Urinary bladder (tissue), 4 donors: ENCODE data around the gene POU6F1. TPM values are rescaled to one million over a fixed set of nuclear protein-coding genes. Genes with fewer than 3 reads are reported as not detected.
"Not testable (repeated sequence)": the region's sequence is repeated elsewhere in the genome, so short reads cannot be mapped to it uniquely, and the experiment has no call there.

Experiments used
- DNase-seq: peaks from one replicate; pipeline ENCODE4 v3.0.0-alpha.2; 2015; ENCODE audit errors: extremely low spot score
- H3K27ac ChIP-seq: one replicate; pipeline ENCODE4 v1.5.1; 2013; ENCODE audit warnings: low read depth, mild to moderate bottlenecking, moderate library complexity
- H3K36me3 ChIP-seq: one replicate; pipeline ENCODE4 v1.6.1; 2013; ENCODE audit warnings: mild to moderate bottlenecking, moderate library complexity; ENCODE audit not compliant: insufficient read depth
- H3K4me1 ChIP-seq: one replicate; pipeline ENCODE4 v1.6.1; 2013; ENCODE audit warnings: mild to moderate bottlenecking, moderate library complexity; ENCODE audit not compliant: insufficient read depth
- H3K4me3 ChIP-seq: one replicate; pipeline ENCODE4 v1.5.1; 2013; ENCODE audit warnings: low read depth, low read length
- WGBS: extraction: QIAGEN DNeasy Blood & Tissue Kit; methylation state at CpG from one replicate; pipeline ENCODE4 v1.1.7; 2013; 5-methylcytosine and 5-hydroxymethylcytosine counted together
- polyA plus RNA-seq: library from polyadenylated mRNA; stranded (reverse); fragments of 200-250 nt; gene quantifications from one replicate; pipeline ENCODE4 v1.2.3, GENCODE V29; 2013
- total RNA-seq: library from RNA; depleted of rRNA; stranded (reverse); fragments of >200 nt; gene quantifications from one replicate; pipeline ENCODE4 v1.2.3, GENCODE V29; 2014
- donor health status: healthy with polysubstance abuse.
- donor health status: healthy.

POU6F1 gene
- total and polyA plus RNA-seq, 2 donors = 4.3 to 10.6 TPM

- Histone ChIP-seq H3K36me3 (peaks cover 2% of the 10 kb centered on the region), H3K27ac (no peak overlapping the region), H3K4me3 (no peak overlapping the region), H3K4me1 (no peaks in the 10 kb centered on the region)
- no peak for DNase-seq
- WGBS = 88% methylated on average over 7 of the region's 7 CpGs
Measured at GRCh38 chr12:51242120-51242519, 24.3 kb upstream of the POU6F1 start.

GRCh38 chr12:51240971-51241370 is 23.1 kb upstream of the POU6F1 start:
- Histone ChIP-seq H3K27ac (no peak overlapping the region), H3K36me3 (peaks cover 2% of the 10 kb centered on the region), H3K4me1 (no peaks in the 10 kb centered on the region), H3K4me3 (no peak overlapping the region)
- 69% methylated on average over 2 of the region's 2 CpGs for WGBS
- no peak for DNase-seq

DNA sequence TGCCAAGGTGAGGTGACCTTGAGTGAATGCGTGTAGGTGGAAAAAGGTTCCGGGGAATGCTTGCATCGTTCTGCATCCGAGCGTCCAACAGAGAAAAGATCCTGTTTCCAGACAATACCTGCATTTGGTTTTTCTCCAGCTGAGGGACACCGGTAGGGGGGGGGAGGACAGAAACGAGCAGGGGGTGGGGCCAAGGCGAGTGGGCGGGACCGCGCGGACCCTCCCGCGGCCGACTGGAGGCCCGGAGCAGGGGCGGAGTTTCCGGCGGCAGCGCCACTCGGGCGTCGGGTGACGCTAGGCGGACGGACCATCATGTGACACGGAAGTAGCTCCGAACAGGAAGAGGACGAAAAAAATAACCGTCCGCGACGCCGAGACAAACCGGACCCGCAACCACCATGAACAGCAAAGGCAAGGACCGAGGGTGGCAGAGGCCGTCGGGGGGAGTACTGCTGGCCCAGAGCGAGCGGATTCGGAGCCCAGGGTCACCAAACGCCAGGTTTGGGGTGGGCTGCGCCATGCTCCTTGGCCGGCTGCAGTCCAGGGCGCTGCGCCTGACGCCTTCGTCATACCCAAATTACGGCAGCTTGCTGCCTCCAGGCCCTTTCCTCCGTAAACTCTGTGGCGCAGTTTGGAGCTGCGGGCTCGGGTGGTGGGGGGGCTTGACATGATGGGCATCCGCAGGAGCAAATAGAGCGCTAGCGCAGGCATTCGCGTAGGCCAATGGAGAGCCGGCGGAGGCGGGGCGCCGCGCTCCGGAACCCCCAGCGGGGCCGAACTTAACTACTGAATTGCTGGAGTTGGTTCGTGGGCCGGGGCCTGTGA is 20.9 kb upstream of the POU6F1 start, which contains the start of gene DAZAP2:
Gene DAZAP2, plus strand, starts transcription at position 317 of the 825 bp plus-strand sequence. Its CDS starts 82 bp downstream, at position 399.
- DNase-seq = peak; percentile 87
- Histone ChIP-seq H3K4me1 (no peaks in the 10 kb centered on the region), H3K36me3 (peaks cover 2% of the 10 kb centered on the region), H3K27ac (peak within 1 kb of the TSS; percentile 100), H3K4me3 (peak within 1 kb of the TSS; percentile 71)
- under 1% methylated on average over 70 of the region's 70 CpGs for WGBS

- Histone ChIP-seq H3K4me1 (no peaks in the 10 kb centered on the region), H3K27ac (no peak overlapping the region), H3K36me3 (peaks cover 2% of the 10 kb centered on the region), H3K4me3 (peak overlapping the region; percentile 71)
- whole genome bisulfite sequencing = 12% methylated on average over 10 of the region's 10 CpGs
- DNase-seq = no peak
Measured at GRCh38 chr12:51238037-51238509, 20.2 kb upstream of the POU6F1 start.

GRCh38 chr12:51234530-51234929 is 16.7 kb upstream of the POU6F1 start:
- 44% methylated on average over 5 of the region's 5 CpGs for WGBS

GRCh38 chr12:51232642-51233041 is 14.8 kb upstream of the POU6F1 start:
- H3K4me1 ChIP-seq = no peaks in the 10 kb centered on the region
- H3K36me3 ChIP-seq = no peaks in the 10 kb centered on the region
- H3K27ac ChIP-seq = no peak overlapping the region
- no peak overlapping the region for H3K4me3 ChIP-seq
- DNase-seq = no peak

More at GRCh38 chr12:51234530-51234929, 16.7 kb upstream of the POU6F1 start:
- Histone ChIP-seq H3K27ac (no peak overlapping the region), H3K36me3 (no peaks in the 10 kb centered on the region), H3K4me1 (no peaks in the 10 kb centered on the region), H3K4me3 (no peak overlapping the region)
- no peak for DNase-seq

DNA sequence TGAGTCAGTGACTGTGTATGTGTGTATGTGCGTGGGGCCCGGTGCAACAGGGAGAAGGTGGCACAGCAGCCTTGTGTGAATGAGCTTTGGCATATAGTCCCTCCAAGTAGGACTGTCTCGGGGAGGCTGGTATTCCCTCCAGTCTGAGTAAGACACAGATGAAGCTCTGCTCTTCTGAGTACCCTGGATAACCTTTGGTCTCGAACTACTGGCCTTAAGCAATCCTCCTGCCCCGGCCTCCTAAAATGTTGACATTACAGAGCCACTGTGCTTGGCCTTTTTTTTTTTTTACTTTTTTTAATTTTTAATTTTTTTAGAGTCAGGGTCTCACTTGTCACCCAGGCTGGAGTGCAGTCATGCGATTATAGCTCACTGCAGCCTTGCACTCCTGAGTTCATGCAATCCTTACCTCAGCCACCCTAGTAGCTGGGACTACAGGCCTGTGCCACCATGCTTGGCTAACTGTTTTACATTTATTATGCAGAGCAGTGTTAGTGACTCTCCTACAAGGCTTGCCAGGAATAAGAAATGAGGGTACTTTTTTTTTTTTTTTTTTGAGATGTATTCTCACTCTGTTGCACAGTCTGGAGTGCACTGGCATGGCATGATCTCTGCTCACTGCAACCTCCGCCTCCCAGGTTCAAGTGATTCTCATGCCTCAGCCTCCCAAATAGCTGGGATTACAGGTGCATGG is 11.4 kb upstream of the POU6F1 start:
- 93% methylated on average over 7 of the region's 7 CpGs for WGBS

DNA sequence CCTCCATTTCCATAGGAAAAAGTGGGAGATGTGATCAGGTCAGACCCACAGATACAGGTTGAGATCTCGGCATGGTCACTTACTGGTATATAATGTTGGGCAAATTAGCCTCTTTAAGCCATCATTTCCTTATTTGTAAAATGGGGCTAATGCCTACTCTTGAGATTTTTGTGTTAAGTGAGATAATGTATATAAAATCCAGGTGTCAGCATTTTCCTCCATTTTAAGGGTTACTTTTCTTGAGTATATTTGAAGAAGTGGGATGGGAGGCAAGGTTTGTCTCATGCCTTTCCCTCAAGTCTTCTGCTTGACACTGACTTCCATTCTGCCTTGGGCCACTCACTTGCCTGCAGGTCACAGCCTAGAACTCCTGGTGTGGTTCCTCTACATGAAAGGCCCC is 10.1 kb upstream of the POU6F1 start:
- H3K36me3 ChIP-seq = no peaks in the 10 kb centered on the region
- no peak overlapping the region for H3K4me3 ChIP-seq
- DNase-seq = no peak
- no peaks in the 10 kb centered on the region for H3K4me1 ChIP-seq
- WGBS = 93% methylated on average over 1 of the region's 1 CpG
- no peak overlapping the region for H3K27ac ChIP-seq

More for the DNA sequence above, 11.4 kb upstream of the POU6F1 start:
- Histone ChIP-seq H3K36me3 (no peaks in the 10 kb centered on the region), H3K4me3 (no peak overlapping the region), H3K27ac (no peak overlapping the region), H3K4me1 (no peaks in the 10 kb centered on the region)
- DNase-seq = no peak

DNA sequence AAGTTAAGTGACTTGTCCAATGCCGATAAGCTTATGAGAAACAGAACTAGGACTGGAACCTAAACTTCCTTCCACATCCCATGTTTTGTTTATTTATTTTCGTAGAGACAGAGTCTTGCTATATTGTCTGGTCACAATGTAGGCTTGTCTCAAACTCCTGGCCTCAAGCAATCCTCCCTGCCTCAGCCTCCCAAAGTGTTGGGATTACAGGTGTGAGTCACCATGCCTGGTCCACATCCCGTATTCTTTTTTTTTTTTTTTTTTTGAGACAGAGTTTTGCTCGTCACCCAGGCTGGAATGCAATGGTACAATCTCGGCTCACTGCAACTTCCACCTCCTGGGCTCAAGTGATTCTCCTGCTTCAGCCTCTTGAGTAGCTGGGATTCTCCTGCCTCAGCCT is 9.2 kb upstream of the POU6F1 start:
- not testable (repeated sequence) for H3K27ac ChIP-seq, H3K4me3 ChIP-seq, DNase-seq, H3K4me1 ChIP-seq, H3K36me3 ChIP-seq
- whole genome bisulfite sequencing = 76% methylated on average over 5 of the region's 5 CpGs

DNA sequence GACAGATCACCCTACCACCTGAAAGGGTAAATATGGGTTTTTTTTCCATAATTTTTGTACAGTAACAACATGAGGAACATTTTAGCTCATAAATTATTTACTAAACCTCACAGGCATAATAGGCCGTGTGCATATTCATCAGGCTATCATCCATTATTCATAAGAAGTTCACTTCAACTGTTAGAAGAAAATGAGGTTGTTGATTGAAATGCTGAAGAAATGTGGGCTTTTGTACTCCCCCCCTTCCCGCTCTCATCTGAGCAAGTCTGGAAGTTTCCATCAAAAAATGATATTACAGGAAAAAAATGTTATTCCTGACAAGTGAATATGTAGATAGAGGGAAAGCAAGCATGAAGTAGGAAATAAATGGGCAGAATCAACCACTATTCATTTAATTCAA is 7.9 kb upstream of the POU6F1 start:
- Histone ChIP-seq H3K27ac (no peak overlapping the region), H3K36me3 (no peaks in the 10 kb centered on the region), H3K4me3 (no peak overlapping the region), H3K4me1 (no peaks in the 10 kb centered on the region)
- no peak for DNase-seq
- 94% methylated on average over 2 of the region's 2 CpGs for WGBS

- no peak overlapping the region for H3K27ac ChIP-seq
- no peaks in the 10 kb centered on the region for H3K36me3 ChIP-seq
- H3K4me3 ChIP-seq = no peak overlapping the region
- no peak for DNase-seq
- WGBS = 84% methylated on average over 4 of the region's 4 CpGs
- no peaks in the 10 kb centered on the region for H3K4me1 ChIP-seq
Measured at GRCh38 chr12:51225234-51225633, 7.4 kb upstream of the POU6F1 start.

DNA sequence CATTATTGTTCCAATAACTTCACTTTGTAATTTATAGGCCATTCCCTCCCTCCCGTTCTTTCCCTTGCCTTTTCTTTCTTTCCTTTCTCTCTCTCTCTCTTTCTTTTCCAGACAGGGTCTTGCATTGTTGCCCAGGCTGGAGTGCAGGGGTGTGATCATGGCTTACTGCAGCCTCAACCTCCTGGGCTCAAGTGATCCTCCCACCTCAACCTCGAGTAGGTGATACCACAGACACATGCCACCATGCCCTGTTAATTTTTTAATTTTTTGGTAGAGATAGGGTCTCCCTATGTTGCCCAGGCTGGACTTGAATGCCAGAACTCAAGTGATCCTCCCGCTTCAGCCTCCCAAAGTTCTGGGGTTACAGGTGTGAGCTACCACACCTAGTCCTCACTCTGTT is 6.8 kb upstream of the POU6F1 start:
- no peaks in the 10 kb centered on the region for H3K36me3 ChIP-seq
- no peak overlapping the region for H3K4me3 ChIP-seq
- no peaks in the 10 kb centered on the region for H3K4me1 ChIP-seq
- no peak overlapping the region for H3K27ac ChIP-seq
- no peak for DNase-seq
- 83% methylated on average over 3 of the region's 3 CpGs for WGBS

GRCh38 chr12:51222461-51222860 is 4.6 kb upstream of the POU6F1 start:
- Histone ChIP-seq H3K4me1 (no peaks in the 10 kb centered on the region), H3K36me3 (no peaks in the 10 kb centered on the region), H3K4me3 (no peak overlapping the region), H3K27ac (no peak overlapping the region)
- no peak for DNase-seq
- 52% methylated on average over 7 of the region's 7 CpGs for WGBS

DNA sequence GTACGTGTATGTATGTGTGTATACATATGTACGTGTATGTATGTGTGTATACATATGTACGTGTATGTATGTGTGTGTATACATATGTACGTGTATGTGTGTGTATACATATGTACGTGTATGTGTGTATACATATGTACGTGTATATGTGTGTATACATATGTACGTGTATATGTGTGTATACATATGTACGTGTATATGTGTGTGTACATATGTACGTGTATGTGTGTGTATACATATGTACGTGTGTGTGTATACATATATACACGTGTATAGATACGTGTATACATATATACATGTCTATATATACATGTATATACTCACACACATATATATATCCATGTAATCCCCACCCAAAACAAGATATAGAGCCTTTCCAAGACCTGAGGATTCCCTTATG is 2.0 kb upstream of the POU6F1 start:
- H3K27ac ChIP-seq, DNase-seq, H3K4me1 ChIP-seq, H3K4me3 ChIP-seq, H3K36me3 ChIP-seq: not testable (repeated sequence)
- 85% methylated on average over 12 of the region's 12 CpGs for WGBS
